ENCODE measurements around the gene CYLD.

The CYLD gene

DNA sequence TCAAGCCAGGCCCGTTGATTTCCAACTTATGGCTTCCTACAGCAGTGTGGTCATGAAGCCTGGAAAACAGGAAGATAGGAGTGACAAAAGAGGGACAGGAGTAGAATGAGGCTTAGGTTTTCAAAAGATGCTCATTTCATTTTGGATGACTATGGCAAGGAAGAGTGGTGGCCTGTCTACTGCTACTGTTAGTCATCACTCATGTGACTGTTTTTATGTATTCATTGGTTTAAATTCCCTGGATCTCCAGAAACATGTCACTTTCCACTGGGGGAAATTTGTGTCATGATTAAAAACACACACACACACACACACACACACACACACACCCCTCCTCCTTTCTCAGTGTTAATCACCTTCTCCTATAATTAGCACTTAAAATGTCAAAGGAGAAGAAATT, 1.1 kb upstream of the CYLD start:
- no peak for DNase-seq (ENCODE audit: low read depth)

DNA sequence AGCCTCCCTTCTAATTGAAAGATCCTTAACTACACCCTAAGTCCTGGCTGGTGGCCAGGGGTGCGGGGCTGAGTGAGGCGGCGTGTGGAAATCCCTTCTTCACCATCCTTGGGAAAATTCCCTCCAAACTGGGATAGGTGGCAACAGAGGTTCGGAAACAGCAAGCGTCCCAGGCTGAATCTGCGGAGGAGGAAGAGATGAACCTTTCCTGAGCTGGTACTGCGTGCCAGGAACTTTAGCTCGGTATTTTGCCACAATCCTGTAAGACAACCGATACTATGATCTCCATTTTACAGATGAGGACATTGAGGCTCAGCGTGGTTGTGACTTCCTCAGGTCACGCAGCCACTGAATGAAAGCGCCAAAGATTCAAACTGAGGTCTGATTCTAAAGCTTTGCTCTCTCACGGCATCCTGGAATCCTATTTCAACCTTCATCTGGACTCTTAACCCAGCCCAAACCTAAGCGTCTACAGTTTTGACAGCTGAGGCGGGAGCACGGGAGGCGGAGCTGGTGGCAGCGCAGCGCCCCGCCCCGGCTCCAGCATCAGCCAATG, 583 bp upstream of the CYLD start:
- DNase-seq (ENCODE audit: low read depth) = no peak

DNA sequence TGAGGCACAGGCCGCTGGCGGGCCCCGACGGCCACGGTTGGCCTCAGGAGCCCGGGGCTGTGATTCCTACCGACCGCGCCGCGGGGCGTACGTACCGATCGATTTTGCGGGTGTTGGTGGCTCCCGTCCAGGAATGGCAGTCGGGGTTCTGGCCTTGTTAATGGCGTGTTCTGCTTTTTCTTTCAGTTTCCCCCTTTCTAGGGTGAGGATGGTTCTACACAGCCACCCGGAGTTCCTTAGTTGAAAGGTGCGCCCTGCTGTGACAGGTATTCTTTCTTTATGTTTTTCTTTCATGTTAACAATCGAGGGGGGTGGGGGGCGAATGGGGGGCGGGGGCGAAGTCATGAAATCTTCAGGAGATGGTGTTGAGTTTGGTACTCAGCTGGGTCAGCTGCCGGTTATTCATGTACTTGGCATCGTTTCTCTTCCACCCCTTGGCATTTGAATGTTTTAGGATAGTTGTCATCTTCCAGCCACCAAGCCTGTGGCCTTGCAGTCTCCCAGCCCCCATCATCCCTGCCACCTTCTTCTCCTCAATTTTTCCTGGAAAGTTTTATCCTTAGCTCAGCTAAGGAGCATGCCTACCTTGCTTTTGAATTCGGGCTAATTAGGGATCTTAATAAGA, 802 bp downstream of the CYLD start:
- DNase-seq (ENCODE audit: low read depth) = no peak

- DNase-seq (ENCODE audit: low read depth) = no peak
Measured at GRCh38 chr16:50743581-50744225, 1.8 kb downstream of the CYLD start.

- no peak for DNase-seq (ENCODE audit: low read depth)
Measured at GRCh38 chr16:50744881-50745280, 3.0 kb downstream of the CYLD start.

DNA sequence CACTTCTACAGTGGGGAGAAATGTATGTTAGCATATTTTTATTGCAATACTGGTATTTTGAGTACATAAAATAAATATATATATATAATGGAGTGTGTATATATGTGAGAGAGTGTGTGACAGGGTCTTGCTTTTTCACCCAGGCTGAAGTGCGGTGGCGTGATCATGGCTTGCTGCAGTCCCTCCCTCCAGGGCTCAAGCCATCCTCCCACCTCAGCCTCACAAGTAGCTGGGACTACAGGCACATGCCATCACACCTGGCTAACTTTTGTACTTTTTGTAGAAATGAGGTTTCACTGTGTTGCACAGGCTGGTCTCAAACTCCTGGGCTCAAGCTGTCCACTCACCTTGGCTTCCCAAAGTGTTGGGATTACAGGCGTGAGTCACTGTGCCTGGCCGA, 4.1 kb downstream of the CYLD start:
- no peak for DNase-seq (ENCODE audit: low read depth)

- no peak for DNase-seq (ENCODE audit: low read depth)
Measured at GRCh38 chr16:50747207-50747956, 5.5 kb downstream of the CYLD start.

DNA sequence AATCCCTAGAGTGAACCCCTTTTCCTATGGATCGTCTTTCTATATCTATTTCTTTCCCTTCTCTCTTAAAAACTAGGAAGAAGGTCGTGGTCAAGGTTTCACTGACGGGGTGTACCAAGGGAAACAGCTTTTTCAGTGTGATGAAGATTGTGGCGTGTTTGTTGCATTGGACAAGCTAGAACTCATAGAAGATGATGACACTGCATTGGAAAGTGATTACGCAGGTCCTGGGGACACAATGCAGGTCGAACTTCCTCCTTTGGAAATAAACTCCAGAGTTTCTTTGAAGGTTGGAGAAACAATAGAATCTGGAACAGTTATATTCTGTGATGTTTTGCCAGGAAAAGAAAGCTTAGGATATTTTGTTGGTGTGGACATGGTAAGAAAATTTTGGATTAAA, 9.6 kb downstream of the CYLD start:
- DNase-seq (ENCODE audit: low read depth) = no peak

DNA sequence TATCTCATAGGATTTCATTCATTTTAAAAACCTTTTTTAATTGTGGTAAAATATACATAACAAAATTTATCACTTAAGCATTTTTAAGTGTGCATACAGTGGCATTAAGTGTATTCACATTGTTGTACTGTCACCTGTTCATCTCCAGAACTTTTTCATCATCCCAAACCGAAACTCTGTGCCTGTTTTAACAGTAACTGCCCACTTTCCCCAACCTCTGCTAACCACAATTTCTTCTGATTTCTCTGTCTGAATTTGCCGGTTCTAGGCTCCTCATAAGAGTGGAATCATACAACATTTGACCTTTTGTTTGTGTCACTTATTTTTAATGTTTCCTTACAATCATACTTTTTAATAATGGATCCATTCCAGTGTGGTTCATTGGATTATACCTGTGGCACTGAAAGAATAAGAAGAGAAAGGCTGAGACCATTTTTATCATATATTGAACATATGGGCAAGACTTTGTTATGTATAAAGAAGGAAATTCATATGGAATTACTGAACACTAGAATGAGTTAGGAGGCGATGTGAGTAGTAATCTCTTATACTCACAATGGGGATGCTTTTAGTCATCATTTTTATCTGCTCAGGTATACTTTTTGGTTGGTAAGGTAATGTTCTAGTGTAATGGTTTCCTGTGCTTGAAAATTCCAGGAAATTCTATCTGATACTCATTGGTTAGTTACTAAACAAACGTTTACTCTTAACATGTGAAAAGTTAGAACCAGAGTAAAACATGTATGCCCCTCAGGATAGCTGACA, 10.8 kb downstream of the CYLD start:
- no peak for DNase-seq (ENCODE audit: low read depth)

DNA sequence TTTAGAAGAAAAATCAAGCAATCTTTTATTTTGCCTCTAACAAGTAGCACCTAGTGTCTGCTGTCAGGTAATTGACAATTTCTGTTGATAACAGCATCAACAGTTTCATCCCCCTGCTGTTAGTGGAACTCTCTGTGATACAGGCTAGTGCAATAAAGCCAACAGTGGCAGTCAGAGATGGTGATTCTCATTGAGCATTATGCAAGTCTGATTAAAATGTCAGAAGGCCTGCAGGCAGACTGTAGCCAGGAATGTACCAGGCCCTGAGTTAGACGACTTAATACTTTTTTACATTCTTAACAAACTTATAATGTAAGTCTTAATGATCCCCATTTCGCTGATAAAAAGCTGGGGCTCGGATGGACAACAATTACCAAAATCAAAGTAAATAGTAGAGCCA, 14.6 kb downstream of the CYLD start:
- no peak for DNase-seq (ENCODE audit: low read depth)

DNA sequence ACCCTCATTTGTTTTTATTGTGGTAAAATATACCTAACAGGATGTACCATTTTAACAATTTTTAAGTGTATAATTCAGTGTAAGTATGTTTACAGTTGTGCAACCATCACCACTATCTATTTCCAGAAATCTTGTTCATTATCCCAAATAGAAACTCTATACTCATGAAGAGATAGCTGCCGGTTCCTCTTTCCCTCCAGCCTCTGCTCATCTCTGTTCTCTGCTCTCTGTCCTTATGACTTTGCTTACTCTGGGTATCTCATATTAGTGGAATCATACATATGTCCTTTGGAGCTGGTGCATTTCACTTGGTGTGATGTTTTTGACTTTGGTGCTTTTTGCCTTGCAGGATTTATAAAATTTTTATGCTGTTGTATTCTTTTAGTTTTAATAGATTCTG, 19.4 kb downstream of the CYLD start:
- no peak for DNase-seq (ENCODE audit: low read depth)

DNA sequence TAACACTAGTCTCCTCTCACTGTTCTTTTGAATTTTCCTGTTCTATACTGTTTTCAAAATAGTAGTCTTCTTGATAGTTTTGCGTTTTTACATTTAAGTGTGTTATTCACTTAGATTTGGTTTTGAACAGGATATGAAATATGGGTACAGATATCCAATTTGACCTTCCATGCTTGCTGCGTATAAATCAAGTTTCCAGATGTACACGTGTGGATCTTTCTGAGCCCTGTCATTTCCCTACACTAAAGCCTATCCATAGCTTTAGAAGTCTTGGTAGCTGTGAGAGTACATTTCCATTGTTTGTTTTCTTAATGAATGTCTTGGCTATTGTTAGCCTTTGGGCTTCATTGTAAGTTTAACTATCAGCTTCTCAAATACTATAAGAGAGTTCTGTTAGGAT, 20.4 kb downstream of the CYLD start:
- DNase-seq (ENCODE audit: low read depth) = no peak

DNA sequence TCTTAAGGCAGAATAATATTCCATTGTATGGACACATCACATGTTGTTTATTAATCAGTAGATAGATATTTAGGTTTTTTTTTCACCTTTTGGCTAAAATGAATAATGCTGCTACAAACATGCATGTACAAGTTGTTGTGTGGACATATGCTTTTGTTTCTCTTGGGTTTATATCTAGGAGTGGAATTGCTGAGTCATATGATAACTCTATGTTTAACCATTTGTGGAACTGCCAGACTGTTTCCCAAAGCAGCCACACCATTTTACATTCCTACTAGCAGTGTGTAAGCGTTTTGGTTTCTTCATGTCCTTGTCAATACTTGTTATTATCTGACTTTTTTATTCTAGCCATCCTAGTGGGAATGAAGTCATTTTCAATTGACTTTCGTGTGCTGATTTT, 21.3 kb downstream of the CYLD start:
- DNase-seq (ENCODE audit: low read depth) = no peak

GRCh38 chr16:50765260-50765659, 23.4 kb downstream of the CYLD start:
- DNase-seq (ENCODE audit: low read depth) = no peak

DNA sequence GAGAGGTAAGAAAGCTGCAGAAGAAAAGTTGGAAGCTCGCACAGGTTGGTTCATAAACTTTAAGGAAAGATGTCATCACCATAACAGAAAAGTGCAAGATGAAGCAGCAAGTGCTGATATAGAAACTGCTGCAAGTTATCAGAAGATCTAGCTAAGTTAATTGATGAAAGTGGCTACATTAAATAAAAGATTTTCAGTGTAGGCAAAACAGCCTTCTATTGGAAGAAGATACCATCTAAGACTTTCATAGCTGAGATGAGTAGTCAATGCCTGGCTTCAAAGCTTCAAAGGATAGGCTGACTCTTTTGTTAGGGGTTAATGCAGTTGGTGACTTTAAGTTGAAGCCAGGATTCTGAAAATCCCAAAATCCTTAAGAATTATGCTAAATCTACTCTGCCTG, 24.0 kb downstream of the CYLD start:
- DNase-seq (ENCODE audit: low read depth) = no peak

DNA sequence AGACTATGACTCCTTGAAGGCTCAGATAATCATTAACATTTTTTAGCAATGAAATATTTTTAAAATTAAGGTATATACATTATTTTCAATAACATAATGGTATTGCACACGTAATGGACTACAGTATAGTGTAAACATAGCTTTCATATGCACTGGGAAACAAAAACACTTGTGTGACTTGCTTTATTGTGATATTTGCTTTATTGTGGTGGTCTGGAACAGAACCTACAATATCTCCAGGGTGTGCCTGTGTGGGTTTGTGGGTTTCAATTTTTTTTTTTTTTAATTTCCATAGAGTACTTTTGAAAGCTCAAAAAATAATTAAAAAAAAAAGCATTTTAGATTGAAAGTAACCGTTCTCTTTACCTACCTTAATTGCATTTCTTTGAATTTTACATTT, 25.3 kb downstream of the CYLD start:
- DNase-seq (ENCODE audit: low read depth) = no peak

DNA sequence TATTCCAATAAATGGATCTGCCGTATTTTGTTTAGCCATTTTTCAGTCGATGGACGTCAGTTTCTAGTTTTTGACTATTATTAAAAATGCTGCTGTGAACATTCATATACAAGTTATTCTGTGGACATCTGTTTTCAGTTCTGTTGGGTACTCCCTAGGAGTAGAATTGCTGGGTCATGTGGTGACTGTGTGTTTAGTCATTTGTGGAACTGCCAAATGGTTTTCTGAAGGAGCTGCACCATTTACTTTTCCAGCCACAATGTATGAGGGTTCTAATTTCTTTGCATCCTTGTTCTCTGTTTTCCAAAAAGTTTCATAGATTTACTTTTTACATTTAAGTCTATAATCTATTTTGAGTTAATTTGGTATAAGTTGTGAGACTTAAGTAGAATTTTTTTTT, 29.5 kb downstream of the CYLD start:
- no peak for DNase-seq (ENCODE audit: low read depth)

GRCh38 chr16:50774405-50774804, 32.5 kb downstream of the CYLD start:
- no peak for DNase-seq (ENCODE audit: low read depth)

GRCh38 chr16:50774960-50775359, 33.1 kb downstream of the CYLD start:
- no peak for DNase-seq (ENCODE audit: low read depth)

- DNase-seq (ENCODE audit: low read depth) = no peak
Measured at GRCh38 chr16:50776037-50776436, 34.2 kb downstream of the CYLD start.

DNA sequence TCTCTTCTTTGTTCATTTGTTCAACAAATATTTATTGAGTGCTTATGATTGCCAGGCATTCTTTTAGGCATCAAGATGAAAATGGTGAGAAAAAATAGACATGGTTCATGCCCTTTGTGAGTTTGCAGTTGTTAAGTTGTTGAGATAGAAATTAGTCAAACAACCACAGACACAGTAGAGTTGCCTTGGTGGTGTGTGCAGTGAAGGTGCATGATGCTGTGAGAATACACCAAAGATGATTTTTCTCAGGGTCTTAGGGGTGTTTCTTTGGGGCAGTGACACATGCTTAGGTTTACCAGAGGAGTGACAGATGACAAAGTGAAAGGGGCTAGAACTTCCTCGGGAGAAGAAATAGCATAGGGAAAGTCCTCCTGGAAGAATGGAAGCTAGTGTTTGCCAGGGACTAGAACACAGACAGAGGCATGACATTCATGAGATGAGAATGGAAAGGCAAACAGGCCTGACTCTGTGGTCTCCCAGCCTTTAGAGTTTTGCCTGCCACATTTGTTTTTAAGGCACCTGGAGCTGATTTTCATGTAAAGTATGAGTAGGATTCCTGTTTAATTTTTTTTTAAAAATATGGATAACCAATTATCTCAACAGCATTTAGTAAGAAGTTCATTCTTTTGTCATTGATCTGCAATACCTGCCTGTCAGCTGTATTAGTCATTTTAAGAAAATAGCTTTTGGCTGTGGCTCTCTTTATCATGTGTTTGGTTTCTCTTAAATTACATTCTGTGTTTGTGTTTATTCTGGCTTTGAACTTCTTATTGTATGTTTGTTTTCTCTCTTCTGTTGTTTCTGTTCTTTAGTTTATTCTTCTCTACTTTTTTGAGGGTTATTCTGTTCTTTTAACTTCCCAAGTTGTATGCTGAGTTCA, 36.6 kb downstream of the CYLD start:
- no peak for DNase-seq (ENCODE audit: low read depth)

DNA sequence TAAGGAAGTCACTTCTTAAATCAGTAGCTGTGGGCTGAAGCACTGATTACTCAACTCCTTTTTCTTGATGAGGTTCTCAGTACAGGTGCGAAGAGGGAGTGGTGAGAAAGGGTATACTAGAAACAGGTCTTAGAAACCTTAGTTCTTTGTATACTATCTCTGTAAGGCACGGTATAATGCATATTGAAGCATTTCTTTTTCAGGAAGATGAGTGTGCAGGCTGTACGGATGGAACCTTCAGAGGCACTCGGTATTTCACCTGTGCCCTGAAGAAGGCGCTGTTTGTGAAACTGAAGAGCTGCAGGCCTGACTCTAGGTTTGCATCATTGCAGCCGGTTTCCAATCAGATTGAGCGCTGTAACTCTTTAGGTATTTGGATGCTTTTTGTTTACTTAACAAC, 39.2 kb downstream of the CYLD start:
- DNase-seq (ENCODE audit: low read depth) = no peak

Measured in activated T-cell treated with anti-CD3 and anti-CD28 coated beads for 24 hours (primary cell).